ENCODE data around the gene C1orf210.

C1orf210 gene

GRCh38 chr1:43279666-43280065 lies 5.7 kb downstream of the C1orf210 start:
- no peak for DNase-seq (ENCODE audit: low read depth)
- H3K4me3 ChIP-seq (ENCODE audit: low read depth, low read length): no peak overlapping the region
- TF ChIP-seq CTCF (conservative IDR thresholded peaks at IDR 0.05; ENCODE audit: low read depth, low read length): no peak

- no peak for TF ChIP-seq CTCF (conservative IDR thresholded peaks at IDR 0.05; ENCODE audit: low read depth, low read length)
- no peak for DNase-seq (ENCODE audit: low read depth)
- no peak overlapping the region for H3K4me3 ChIP-seq (ENCODE audit: low read depth, low read length)
Measured at GRCh38 chr1:43279161-43279560, 6.2 kb downstream of the C1orf210 start.

- no peak for DNase-seq (ENCODE audit: low read depth)
- no peak for TF ChIP-seq CTCF (conservative IDR thresholded peaks at IDR 0.05; ENCODE audit: low read depth, low read length)
- no peak overlapping the region for H3K4me3 ChIP-seq (ENCODE audit: low read depth, low read length)
Measured at GRCh38 chr1:43277116-43277876, 8.1 kb downstream of the C1orf210 start.

- no peak for TF ChIP-seq CTCF (conservative IDR thresholded peaks at IDR 0.05; ENCODE audit: low read depth, low read length)
- no peak overlapping the region for H3K4me3 ChIP-seq (ENCODE audit: low read depth, low read length)
- no peak for DNase-seq (ENCODE audit: low read depth)
Measured at GRCh38 chr1:43276673-43277072, 8.7 kb downstream of the C1orf210 start.

- no peak for DNase-seq (ENCODE audit: low read depth)
- H3K4me3 ChIP-seq (ENCODE audit: low read depth, low read length): no peak overlapping the region
- no peak for TF ChIP-seq CTCF (conservative IDR thresholded peaks at IDR 0.05; ENCODE audit: low read depth, low read length)
Measured at GRCh38 chr1:43275826-43276620, 9.4 kb downstream of the C1orf210 start.

- no peak for DNase-seq (ENCODE audit: low read depth)
- no peak overlapping the region for H3K4me3 ChIP-seq (ENCODE audit: low read depth, low read length)
- TF ChIP-seq CTCF (conservative IDR thresholded peaks at IDR 0.05; ENCODE audit: low read depth, low read length): no peak
Measured at GRCh38 chr1:43274804-43275180, 10.6 kb downstream of the C1orf210 start.

Measured in choroid plexus epithelial cell (primary cell).